HTERT RPE-1 (cell line): ENCODE measurements around the gene AKAP13.

Experiments
- in situ Hi-C: fragments of 300-500 bp; cut with MboI; formaldehyde crosslinking; loops from 4 replicates; pipeline ENCODE4 v1.14.3; 2020; ENCODE audit warnings: low sequenced_read_pairs

Gene AKAP13

DNA sequence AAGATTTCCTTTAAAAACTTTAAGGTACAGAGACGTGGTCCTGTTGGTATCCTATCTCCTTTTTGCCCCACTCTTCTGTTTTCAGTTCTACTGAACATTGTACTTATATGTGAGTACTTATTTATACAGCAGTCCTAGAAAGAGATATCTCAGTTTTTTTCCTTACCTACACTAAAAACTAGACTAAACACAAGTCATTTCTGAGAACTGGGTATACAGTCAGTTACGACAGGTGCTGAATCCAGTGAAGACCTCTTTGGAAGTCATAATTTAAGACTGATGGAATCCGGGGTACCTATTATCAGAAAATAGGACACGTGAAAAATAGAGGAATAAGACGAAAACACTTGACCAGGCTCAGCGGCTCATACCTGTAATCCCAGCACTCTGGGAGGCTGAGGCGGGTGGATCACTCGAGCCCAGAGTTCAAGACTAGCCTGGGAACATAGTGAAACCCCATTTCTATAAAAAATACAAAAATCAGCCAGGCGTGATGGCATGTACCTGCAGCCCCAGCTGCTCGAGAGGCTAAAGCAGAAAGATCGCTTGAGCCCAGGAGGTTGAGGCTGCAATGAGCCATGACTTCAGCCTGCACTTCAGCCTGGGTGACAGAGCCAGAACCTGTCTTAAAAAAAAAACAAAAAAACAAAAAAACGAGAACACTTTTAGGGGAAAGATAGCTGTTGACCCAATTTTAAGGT is 338.0 kb downstream of the AKAP13 start:
- in situ Hi-C loops = no loop called here

DNA sequence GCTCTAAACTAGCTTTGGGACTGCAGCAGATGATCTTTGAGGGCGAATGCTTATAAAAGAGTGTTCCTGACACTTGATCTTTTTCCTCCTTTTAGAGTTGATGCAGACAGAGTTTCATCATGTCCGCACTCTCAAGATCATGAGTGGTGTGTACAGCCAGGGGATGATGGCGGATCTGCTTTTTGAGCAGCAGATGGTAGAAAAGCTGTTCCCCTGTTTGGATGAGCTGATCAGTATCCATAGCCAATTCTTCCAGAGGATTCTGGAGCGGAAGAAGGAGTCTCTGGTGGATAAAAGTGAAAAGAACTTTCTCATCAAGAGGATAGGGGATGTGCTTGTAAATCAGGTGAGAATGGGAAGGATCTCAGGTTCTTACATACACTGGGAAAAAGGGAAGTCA is 338.6 kb downstream of the AKAP13 start:
- in situ Hi-C loops = no loop called here

DNA sequence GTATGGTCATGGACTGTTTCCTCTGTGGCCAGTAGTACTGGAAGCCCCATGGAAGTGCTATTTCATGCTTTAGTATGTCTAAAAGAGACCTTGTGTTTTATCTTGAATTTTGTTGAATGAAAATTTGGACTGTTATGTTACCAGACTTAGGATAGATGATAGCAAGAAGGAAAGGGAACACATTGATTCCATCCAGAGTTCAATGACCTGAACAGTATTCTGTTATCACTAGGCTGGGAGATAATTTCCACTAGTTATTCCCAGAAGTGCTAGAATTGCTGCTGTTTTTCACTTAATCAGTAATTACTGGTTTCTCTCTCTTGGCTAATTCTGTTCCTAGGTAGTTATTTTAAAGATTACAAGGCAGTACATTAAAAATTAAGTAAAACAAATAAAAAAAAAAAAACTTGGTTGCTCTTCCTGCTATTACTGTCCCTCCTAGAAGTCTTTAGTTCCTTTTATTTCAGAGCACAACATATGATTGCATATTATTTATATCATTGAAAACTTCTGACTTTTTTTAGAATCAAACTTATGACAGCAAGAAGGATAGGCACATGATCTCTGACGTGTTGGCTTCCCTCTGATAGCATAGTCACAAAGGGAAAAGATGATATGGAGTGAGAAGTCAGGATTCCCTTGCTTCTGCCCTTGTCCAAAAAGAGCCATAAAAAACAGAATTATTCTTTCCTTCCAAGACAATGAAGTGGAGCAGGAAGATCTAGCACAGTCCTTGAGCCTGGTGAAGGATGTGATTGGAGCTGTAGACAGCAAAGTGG is 342.2 kb downstream of the AKAP13 start:
- in situ Hi-C loops = no loop called here

DNA sequence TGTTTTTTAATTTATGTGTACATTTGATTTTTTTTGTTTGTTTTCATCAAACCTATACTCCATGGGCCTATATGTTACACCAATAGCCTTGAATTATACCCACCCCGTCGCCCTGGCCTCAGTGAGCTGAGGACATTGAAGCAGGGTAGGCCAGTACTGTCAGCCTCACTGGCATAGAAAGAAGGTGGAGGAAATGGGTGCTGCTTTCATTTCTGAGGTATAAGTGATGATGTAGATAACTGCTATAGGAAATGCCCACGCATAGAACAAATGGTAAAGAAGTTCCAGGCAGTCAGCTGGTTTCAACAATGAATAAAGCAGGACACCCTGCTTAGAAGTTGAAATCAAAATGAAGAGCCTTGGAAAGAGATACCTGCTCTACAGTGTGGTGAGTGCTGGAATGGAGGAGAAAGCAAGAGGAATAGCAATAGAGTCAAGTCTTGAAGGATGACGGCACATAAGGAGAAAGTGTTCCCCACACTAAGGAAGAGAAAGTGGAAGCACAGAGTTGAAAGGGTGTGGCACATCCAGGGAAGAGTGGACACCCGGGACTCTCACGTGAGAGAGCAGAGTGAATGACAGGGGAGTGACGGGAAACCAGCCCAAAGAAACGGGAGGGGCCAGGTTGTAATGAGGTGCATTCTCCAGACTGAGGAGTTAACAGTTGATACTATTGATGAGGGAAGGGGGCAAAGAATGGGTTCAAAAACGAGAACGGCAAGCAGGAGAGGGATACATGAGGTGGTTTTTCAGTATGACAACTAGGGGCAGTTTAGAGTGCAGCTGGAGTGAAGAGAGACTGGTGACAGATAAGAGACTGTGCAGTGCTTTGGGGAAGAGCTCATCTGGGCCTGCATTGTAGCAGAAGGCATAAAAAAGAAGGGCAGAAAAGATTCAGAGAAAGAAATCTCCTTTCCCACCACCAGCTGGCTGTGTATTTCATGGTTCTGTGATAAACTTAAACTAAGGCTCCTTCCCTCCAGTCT is 343.9 kb downstream of the AKAP13 start:
- in situ Hi-C loops = no loop called here

GRCh38 chr15:85725019-85725418 is 344.6 kb downstream of the AKAP13 start:
- in situ Hi-C loops = loop anchor here (25.0 kb wide), 1 partner anchor 112 kb away; no protein-coding TSS in a partner anchor

GRCh38 chr15:85725564-85725963 is 345.2 kb downstream of the AKAP13 start:
- in situ Hi-C loops = loop anchor here (25.0 kb wide), 1 partner anchor 112 kb away; no protein-coding TSS in a partner anchor

DNA sequence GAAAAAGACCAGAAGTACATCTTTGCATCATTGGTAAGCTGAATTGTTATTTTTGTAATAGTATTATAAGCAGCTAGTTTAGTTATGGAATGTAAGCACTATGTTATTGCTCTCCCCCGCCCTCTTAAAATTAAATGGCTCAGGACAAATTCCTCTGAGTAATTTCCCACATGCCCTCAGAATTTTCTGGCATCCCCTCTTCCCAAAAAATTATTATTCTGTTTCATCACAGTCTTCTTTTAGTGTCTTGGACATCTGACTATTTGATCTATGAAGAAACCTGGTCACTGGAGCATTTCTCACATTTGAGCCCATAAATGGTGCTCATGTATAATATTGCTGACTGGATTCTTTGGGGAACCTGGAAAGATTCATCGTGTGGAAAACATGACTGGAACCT is 346.1 kb downstream of the AKAP13 start:
- in situ Hi-C loops = loop anchor here (25.0 kb wide), 1 partner anchor 111 kb away; no protein-coding TSS in a partner anchor

- in situ Hi-C loops = loop anchor here (25.0 kb wide), 1 partner anchor 110 kb away; no protein-coding TSS in a partner anchor
Observed at GRCh38 chr15:85727068-85727467, 346.7 kb downstream of the AKAP13 start.

- in situ Hi-C loops = loop anchor here (25.0 kb wide), 1 partner anchor 107 kb away; no protein-coding TSS in a partner anchor
Observed at GRCh38 chr15:85730001-85730820, 349.8 kb downstream of the AKAP13 start.

DNA sequence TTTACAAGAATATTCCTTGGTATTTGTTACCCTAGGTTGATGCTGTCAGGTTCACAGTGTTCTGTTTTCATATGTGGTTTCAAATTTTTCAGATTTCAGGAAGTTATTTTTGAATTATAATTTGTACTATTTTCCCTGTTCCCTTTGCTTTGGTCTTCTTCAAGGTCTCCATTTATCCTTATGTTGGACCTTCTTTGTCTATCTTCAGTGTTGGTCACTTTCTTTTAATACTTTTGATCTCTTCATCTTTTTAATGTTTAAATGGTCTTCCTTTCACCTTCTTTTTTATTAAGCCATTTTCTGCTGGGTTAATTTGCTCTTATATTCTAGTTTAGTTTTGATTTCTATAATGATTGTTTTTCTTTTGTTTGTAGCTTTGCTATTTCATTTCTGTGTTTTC is 353.0 kb downstream of the AKAP13 start:
- in situ Hi-C loops = loop anchor here (25.0 kb wide), 1 partner anchor 104 kb away; no protein-coding TSS in a partner anchor

DNA sequence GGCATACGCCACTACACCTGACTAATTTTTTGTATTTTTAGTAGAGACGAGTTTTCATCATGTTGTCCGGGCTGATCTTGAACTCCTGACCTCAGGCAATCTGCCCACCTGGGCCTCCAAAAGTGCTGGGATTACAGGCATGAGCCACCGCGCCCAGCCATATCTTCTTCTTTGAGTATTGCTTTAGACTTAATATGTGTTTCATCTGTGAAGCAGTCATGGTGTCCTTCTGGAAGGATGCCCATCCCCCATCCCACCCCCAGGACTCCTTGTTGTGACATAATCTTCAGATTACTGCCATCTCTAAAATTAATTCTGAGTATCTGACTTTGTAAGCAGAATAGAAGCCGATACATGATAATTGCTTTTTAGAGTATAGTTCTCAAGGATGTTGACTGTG is 356.7 kb downstream of the AKAP13 start:
- in situ Hi-C loops = loop anchor here (25.0 kb wide), 1 partner anchor 100 kb away; no protein-coding TSS in a partner anchor

DNA sequence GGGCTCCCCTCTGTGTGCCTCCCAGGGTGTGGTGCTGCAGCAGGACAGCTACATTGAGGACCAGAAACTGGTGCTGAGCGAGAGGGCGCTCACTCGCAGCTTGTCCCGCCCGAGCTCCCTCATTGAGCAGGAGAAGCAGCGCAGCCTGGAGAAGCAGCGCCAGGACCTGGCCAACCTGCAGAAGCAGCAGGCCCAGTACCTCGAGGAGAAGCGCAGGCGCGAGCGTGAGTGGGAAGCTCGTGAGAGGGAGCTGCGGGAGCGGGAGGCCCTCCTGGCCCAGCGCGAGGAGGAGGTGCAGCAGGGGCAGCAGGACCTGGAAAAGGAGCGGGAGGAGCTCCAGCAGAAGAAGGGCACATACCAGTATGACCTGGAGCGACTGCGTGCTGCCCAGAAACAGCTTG is 360.6 kb downstream of the AKAP13 start:
- in situ Hi-C loops = loop anchor here (25.0 kb wide), 1 partner anchor 96 kb away; no protein-coding TSS in a partner anchor

- in situ Hi-C loops = loop anchor here (25.0 kb wide), 1 partner anchor 96 kb away; no protein-coding TSS in a partner anchor
Observed at GRCh38 chr15:85741662-85742061, 361.3 kb downstream of the AKAP13 start.

DNA sequence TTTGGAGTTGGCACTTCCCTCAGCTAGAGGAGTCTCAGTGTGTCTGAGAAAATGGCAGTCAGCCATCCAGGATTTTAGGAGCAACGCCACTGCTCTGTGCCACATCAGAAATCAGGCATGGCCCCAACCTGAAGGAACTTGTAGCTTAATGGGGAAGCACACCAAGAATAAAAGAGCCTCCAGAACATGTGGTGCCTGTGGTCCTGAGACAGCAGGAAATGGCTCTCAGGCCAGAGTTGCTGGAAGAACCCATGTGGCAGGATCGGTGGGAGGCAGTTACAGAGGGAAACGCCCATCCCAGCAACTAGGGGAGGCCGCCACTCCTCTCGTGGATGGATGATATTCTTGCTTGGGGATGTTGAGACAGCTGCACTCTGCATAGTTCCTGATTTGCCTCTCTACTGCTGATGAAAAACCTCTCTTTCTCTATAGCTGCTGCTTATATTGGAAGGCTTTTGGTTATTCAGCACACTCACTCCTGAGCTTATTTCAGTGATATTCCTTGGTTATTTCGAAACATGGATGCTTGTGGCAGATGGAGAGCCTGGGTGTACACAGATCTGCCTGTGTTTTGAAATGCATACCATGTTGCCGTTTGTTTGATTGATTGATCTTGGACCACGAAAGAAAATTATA is 361.9 kb downstream of the AKAP13 start:
- in situ Hi-C loops = loop anchor here (25.0 kb wide), 1 partner anchor 95 kb away; no protein-coding TSS in a partner anchor

DNA sequence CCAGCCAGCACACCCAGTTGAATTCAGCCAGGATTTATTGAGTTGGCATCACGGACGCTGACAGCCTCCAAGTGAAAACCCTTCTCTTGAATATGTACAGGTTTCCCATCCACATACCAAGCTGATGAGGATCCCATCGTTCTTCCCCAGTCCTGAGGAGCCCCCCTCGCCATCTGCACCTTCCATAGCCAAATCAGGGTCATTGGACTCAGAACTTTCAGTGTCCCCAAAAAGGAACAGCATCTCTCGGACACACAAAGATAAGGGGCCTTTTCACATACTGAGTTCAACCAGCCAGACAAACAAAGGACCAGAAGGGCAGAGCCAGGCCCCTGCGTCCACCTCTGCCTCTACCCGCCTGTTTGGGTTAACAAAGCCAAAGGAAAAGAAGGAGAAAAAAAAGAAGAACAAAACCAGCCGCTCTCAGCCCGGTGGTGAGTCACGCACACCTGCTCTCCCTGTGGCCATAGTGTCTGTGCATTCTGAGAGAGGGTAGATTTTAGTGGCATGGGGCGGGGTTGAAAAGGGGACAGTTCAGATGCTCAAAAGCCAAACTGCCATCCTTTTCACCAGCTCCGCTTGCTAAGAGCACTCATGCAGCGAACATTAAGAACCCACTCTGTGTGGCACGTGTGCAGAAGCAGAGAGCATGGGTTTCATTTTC is 363.1 kb downstream of the AKAP13 start:
- in situ Hi-C loops = loop anchor here (25.0 kb wide), 1 partner anchor 94 kb away; no protein-coding TSS in a partner anchor

- in situ Hi-C loops = loop anchor here (25.0 kb wide), 1 partner anchor 93 kb away; no protein-coding TSS in a partner anchor
Observed at GRCh38 chr15:85744579-85744978, 364.2 kb downstream of the AKAP13 start.

DNA sequence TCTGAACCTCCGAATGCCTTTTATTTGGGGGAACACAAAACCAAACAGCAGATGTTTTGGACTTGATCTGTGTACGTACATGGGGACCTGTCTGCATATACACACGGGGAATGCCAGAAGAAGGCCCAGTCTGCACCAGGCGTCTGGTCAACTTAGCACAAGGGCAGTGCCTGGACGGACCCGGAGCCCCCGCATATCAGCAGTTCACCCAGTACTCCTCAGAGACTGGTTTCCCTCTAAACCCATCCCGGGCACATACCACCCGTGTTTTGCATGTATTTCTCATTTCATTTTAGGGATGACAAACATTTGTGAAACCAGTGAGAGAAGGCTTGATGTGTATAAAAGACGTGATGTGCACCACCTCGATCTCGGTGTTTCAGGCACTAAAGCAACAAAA is 364.6 kb downstream of the AKAP13 start:
- in situ Hi-C loops = loop anchor here (25.0 kb wide), 1 partner anchor 92 kb away; no protein-coding TSS in a partner anchor

DNA sequence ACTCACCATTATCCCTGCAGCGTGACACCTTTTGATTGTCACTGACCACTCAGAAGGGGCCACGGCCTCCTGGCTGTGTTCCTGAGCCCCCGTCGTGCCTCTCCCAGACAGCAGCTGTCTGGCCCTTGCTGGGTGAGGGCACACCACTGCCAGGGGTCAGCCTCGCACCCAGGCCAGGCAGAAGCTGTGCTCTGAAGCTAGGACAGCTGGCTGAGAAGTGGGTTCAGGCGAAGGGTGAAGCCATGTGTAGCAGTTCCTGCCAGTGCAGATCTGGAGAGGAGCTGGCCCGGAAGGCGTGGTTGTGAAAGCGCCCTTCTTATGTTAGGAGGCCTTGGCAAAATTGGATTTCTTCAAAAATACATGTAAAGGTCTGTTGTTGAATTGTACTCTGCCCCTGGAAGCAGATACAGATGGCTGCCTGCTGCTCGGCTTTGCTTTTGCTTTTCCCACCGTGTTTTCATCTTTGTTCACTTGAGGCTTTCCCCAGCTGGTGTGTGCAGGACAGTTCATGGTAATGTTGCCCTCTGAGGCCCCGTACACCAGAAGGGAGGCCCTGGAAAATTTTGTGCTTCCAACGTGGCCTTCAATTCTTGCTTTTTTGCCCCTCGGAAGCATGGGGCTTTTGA is 365.2 kb downstream of the AKAP13 start:
- in situ Hi-C loops = loop anchor here (25.0 kb wide), 1 partner anchor 92 kb away; no protein-coding TSS in a partner anchor
